Measurements from ENCODE around the gene DCDC2.
A peak's percentile ranks its signal among the peaks of the same experiment; 100 is the strongest.

DCDC2 gene

GRCh38 chr6:24139639-24140038 lies 218.2 kb downstream of the DCDC2 start:
- TF ChIP-seq CTCF (IDR thresholded peaks at IDR 0.05; ENCODE audit: control insufficient read depth, extremely low read depth, insufficient read depth) = no peak
- DNase-seq (ENCODE audit: low read depth) = no peak

GRCh38 chr6:24139080-24139479 lies 218.8 kb downstream of the DCDC2 start:
- TF ChIP-seq CTCF (IDR thresholded peaks at IDR 0.05; ENCODE audit: control insufficient read depth, extremely low read depth, insufficient read depth) = no peak
- DNase-seq (ENCODE audit: low read depth) = no peak
- no peak overlapping the region for H3K4me3 ChIP-seq (ENCODE audit: low read depth, low read length)

More at GRCh38 chr6:24139639-24140038, 218.2 kb downstream of the DCDC2 start:
- no peak overlapping the region for H3K4me3 ChIP-seq (ENCODE audit: low read depth, low read length)

- DNase-seq (ENCODE audit: low read depth) = no peak
- no peak for TF ChIP-seq CTCF (IDR thresholded peaks at IDR 0.05; ENCODE audit: control insufficient read depth, extremely low read depth, insufficient read depth)
- H3K4me3 ChIP-seq (ENCODE audit: low read depth, low read length) = no peak overlapping the region
Observed at GRCh38 chr6:24131751-24132150, 226.1 kb downstream of the DCDC2 start.

- no peak for DNase-seq (ENCODE audit: low read depth)
Observed at GRCh38 chr6:24127316-24127715, 230.5 kb downstream of the DCDC2 start.

GRCh38 chr6:24126586-24127192 lies 231.2 kb downstream of the DCDC2 start:
- H3K4me3 ChIP-seq (ENCODE audit: low read depth, low read length) = no peak overlapping the region
- DNase-seq (ENCODE audit: low read depth) = peak; percentile 35
- no peak for TF ChIP-seq CTCF (IDR thresholded peaks at IDR 0.05; ENCODE audit: control insufficient read depth, extremely low read depth, insufficient read depth)

More at GRCh38 chr6:24127316-24127715, 230.5 kb downstream of the DCDC2 start:
- no peak for TF ChIP-seq CTCF (IDR thresholded peaks at IDR 0.05; ENCODE audit: control insufficient read depth, extremely low read depth, insufficient read depth)
- H3K4me3 ChIP-seq (ENCODE audit: low read depth, low read length) = no peak overlapping the region

GRCh38 chr6:24125980-24126379 lies 231.9 kb downstream of the DCDC2 start, which contains the start of gene NRSN1:
Gene NRSN1 (plus strand): TSS chr6:24126215. CDS start chr6:24134328, 8,113 bp downstream.
- no peak for DNase-seq (ENCODE audit: low read depth)
- H3K4me3 ChIP-seq (ENCODE audit: low read depth, low read length) = 0 out of 2 replicates have a peak within 1 kb of the TSS, but pooled peaks have one; percentile 4

More at GRCh38 chr6:24125980-24126379, 231.9 kb downstream of the DCDC2 start, which contains the start of gene NRSN1:
- no peak for TF ChIP-seq CTCF (IDR thresholded peaks at IDR 0.05; ENCODE audit: control insufficient read depth, extremely low read depth, insufficient read depth)

Measured in LNCaP clone FGC (cell line).